Iris pigment epithelial cell (primary cell): Measurements from ENCODE around the gene EPC1.
"Not testable (repeated sequence)": the region's sequence is repeated elsewhere in the genome, so short reads cannot be mapped to it uniquely, and the experiment has no call there.

Source experiments
- DNase-seq: peaks from one replicate; pipeline ENCODE4 v3.0.0-alpha.2; 2011; ENCODE audit warnings: low read depth

EPC1 gene

GRCh38 chr10:32232378-32232777, 114.6 kb downstream of the EPC1 start:
- DNase-seq: no peak

- DNase-seq: not testable (repeated sequence)
Measured at GRCh38 chr10:32229788-32230187, 117.2 kb downstream of the EPC1 start.

- DNase-seq: no peak
Measured at GRCh38 chr10:32229170-32229569, 117.8 kb downstream of the EPC1 start.

- DNase-seq: no peak
Measured at GRCh38 chr10:32227802-32228201, 119.2 kb downstream of the EPC1 start.

DNA sequence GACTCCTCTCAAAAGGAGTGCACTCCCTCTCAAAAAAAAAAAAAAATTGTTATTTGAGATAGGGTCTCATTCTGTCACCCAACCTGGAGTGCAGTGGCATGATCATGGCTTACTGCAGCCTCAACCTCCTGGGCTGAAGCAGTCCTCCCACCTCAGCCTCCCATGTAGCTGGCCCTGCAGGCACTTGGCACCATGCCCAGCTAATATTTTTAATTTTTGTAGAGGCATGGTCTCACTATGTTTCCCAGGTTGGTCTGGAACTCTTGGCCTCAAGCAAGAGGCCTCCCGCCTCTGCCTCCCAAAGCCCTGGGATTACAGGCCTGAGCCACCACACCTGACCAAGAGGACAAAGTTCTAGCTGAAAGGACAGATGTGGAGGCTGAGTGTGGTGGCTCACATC, 120.3 kb downstream of the EPC1 start:
- no peak for DNase-seq

DNA sequence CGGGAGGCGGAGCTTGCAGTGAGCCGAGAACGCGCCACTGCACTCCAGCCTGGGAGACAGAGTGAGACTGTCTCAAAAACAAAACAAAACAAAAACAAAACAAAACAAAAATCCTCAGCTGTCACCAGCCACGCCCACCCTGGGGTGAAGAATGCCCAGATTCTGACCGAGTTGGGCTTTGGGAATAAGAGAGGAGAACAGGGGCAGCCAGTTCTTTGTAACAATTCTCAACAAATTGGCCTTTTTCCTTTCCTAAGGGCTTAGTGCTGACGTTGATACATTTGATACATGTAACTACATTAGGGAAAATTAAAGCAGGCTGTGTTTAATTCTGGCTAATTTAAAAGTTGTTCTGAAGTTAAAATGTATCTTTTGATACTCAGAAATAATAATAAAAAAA, 121.0 kb downstream of the EPC1 start:
- no peak for DNase-seq

- not testable (repeated sequence) for DNase-seq
Measured at GRCh38 chr10:32222376-32222775, 124.6 kb downstream of the EPC1 start.

DNA sequence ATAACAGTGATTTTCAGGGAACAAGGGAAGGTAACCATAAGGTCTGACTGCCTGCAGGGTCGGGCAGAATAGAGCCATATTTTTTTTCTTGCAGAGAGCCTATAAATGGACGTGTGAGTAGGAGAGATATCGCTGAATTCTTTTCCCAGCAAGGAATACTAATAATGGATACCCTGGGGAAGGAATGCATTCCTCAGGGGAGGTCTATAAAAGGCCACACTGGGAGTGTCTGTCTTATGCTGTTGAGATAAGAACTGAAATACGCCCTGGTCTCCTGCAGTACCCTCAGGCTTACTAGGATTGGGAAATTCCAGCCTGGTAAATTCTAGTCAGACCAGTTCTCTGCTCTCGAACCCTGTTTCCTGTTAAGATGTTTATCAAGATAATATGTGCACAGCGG, 127.8 kb downstream of the EPC1 start:
- DNase-seq: not testable (repeated sequence)

- DNase-seq: not testable (repeated sequence)
Measured at GRCh38 chr10:32218206-32219044, 128.5 kb downstream of the EPC1 start.
